A204.1 (cell line): ENCODE measurements around the gene EEA1.

Experiments
- FAIRE-seq: peaks from 2 replicates; lab custom pipeline; 2012; peaks lifted over from hg19 to GRCh38; lab: Jason Lieb, UNC

EEA1 gene

DNA sequence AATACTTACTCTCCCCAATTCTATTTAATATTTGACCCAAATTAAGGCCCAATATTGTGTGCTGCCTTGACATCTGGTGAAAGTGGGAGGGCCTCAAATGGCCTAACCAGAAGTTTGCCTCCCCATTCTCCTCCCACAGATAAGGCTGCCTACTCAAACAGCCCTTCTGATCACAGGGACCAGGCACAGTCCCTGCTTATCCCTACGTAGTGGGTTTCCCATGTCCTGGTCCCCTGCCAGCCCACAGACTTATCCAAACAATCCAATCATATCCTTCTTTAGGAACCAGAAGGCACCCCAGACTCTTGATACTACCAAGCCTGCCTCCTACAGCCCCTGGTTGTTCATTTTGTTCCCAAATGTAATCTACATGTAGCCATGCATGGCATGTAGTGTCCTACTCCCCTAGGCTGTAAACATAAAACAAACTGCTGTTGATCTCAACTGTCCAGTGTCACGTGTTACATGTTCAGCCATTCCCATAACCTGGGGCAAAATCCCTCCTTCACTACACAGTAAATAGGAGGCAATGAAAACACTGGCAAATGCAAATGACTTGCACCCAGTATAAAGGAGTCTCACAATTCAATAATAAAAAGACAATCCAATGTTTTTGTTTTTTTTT is 49.3 kb downstream of the EEA1 start:
- no peak for FAIRE-seq

DNA sequence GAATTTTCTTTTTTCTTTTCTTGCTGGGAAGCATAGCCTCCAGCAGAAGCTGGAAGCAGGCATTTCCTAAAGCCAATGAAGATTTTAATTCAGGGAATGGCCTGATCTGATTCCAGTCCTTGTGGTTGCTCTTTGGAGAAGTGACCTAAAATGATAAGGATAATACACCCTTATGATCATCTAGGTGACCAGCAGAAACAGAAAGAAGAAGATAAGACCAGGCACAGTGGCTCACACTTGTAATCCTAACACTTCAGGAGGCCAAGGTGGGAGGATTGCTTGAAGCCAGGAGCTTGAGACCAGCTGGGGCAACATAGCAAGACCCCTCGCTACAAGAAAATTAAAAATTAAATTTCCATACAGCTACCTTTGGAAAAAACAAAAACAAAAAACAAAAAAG is 51.2 kb downstream of the EEA1 start:
- no peak for FAIRE-seq

DNA sequence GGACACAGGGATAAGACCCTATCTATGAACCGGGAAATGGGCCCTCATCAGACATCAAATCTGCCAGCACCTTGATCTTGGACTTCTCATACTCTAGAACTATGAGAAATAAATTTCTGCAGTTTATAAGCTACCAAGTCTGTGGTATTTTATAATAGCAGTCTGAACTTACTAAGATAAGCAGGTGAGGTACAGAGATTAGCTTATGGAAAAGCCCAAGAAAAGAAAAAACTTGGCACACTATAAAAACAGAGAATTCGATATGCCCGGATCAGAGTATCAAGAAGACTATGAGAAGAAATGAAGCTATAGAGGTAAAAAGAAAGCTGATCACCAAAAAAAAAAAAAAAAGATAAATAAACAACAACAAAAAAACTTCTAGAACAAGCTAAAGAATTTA is 52.6 kb downstream of the EEA1 start:
- FAIRE-seq, result no peak

DNA sequence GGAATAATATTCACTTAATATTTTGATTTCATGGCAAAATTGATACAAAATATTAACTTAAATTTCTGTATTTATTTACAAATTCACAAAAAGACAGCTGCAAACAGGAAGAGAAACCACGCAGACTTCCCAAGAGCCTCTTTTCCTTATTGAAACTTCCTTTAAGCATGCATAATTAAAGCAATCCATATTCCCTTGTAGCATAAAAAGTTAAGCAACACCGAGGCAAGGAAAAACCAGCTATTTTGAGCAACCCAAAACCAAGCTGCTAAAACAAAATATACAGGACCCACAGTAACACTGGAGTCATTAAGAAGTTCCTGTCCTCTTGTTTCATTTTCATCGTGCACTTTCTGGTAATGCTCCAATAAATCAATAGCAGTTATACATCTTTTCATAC is 58.0 kb downstream of the EEA1 start:
- no peak for FAIRE-seq

DNA sequence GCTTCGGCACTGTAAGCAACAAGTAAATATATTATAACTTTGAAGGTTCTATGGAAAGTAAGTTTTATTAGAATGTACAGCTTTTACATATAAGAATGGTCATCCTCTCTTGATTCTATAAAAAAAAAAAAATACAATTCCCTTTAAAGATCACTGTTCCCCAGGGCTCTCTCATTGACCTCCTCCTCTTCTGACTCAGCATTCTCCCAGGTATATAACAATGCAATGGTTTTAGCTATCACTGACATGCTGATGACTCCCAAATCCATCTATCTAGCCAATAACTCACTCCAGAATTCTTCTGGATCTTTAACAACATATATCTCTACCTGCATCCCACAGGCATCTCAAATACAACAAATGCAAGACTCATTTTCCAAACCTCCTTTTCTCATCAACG is 62.7 kb downstream of the EEA1 start:
- no peak for FAIRE-seq

DNA sequence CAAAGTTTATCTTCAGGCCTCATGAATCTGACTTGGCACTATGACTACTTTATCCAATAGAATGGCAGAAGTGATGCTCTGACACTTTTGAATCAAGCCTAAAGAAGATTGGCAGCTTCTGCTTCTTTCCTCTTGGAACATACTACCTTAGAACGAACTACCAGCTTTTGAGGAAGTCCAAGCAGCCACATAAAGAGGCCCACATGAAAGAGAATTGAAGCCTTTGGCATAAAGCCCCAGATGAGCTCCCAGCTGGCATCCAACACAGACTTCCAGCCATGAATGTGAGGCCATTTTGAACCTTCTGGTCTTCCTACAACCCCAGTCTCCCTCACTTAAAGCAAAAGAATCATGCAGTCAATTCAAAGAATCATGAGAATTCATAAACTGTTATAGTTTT is 65.8 kb downstream of the EEA1 start:
- FAIRE-seq, result no peak

DNA sequence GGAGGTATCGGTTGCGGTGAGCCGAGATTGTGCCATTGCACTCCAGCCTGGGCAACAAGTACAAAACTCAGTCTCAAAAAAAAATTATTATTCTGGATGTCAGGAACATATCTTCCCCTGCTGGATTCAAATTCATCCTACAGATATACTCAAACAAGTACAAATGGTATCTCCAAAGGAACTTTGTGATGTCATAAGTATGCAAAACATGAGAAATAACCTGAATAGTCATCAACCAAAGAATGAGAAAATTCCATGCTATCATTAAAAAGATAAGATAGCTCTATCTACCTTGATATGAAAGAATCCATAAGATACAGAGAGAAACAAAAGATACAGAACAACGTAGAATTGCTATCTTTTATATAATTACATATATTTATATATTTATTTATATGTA is 67.7 kb downstream of the EEA1 start:
- peak; percentile 14 for FAIRE-seq

DNA sequence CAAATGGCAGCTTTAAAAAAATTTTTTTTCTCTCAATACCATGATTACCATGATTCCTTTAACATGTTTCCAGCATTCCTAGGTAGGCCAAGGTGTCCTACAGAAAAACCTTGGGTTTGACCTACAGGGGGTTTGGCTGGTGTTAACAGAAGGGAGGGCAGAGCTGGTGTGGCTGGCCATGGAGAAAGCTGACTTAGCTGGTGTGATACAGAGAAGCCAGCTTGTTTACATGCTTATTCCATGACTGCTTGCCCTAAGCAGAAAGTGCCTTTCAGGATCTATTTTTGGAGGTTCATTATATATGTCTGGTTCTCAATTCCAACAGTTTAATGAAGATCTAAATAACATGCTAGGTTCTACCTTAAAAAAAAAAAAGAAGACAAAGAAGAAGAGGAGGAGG is 68.6 kb downstream of the EEA1 start:
- no peak for FAIRE-seq

DNA sequence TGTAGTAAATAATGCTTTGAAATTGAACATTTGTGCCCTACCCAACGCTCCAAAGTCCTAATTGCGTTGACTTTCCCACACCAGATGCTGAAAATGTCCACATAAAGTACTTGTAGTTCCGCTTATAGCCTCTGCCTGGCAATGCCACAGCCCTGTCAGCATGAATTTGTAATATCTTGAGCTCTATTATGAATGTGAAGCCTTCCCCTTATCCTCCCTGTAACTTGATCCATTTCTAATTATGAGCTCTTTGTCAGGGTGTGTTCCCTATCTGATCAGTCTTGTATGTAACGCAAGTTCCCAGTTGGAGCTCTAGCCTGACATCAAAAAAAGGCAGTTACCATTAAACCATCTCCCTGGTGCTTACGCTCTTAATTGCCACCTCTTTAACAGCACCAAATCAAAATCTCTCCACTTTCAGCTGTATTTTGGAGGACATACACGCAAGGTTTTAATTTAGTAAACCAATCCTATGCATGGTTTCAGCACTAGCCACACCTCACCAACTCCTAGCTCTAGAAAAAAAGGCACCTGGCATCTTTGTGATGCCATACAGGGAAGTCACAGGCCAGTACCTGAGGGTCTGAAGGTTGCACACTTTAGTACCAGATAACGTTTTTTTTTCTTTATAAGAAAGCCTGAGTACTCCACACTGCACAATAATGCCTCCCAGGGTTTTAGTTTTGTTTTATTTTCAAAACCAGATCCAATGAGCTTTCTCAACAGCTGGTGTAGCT is 69.3 kb downstream of the EEA1 start:
- FAIRE-seq, result no peak

DNA sequence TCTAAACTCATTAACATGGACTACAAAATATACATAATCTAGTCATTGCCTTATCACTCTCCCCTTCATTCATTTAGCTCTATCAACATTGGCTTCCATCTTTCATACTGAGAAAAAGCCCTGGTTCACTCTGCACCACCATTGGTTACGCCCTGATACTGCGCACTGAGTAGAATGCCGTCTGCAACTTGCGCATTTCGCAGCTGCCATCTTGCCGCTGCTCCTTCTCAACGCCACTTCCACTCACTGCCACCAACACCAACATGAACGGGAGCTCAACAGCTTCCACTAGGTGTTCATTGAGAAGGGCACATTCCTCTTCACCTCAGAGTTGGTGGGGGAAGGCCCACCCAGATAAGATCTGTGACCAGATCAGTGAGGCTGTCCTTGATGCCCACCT is 71.3 kb downstream of the EEA1 start:
- FAIRE-seq, result no peak

DNA sequence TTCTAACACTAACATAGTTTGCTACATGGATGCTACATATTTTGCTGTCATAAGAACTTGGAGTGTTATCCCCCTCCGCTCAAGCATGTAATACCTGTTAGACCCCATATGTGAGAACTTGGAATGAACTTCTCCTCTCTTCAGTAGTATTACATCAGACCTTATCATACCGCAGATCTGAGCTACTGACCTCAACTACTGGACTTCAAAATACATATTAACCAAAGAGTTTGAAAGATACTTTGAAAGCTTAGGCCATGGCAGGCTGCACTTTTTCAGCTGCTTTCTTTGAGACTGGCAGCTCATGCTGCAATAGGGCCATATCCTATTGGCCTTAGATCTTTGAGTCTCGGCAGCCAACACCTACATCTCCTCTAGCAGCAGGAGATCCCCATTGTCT is 74.8 kb downstream of the EEA1 start:
- no peak for FAIRE-seq

DNA sequence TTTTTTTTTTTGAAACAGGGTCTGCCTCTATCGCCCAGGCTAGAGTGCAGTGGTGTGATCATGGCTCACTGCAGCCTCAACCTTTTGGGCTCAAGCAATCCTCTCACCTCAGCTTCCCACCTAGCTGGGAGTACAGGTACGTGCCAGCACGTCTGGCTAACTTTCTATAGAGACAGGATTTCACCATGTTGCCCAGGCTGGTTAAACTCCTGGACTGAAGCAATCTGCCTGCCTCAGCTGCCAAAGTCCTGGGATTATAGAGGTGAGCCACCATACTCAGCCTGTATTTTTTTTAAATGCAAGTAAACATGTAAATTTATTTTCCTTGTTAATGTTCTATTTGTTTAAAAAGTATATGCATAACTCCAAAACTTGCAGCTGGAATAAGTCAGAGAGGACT is 80.4 kb downstream of the EEA1 start:
- no peak for FAIRE-seq

DNA sequence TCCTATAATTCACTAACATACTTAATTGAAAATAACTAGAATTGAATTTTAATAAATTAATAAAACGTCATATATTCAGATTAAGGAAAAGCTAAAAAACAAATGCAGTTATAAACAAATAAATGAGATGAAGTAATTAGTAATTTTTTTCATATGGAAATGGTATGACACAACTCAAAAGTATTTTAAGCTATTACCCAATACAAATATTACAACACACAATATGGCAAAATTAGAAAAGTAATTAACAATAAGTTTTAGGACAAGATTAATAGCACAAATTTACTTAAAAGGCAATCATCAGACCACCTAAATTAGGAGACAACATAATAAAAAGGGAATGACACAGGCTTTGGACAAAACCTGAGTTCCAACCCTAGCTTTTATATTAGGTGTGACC is 81.7 kb downstream of the EEA1 start:
- FAIRE-seq, result peak; percentile 65

DNA sequence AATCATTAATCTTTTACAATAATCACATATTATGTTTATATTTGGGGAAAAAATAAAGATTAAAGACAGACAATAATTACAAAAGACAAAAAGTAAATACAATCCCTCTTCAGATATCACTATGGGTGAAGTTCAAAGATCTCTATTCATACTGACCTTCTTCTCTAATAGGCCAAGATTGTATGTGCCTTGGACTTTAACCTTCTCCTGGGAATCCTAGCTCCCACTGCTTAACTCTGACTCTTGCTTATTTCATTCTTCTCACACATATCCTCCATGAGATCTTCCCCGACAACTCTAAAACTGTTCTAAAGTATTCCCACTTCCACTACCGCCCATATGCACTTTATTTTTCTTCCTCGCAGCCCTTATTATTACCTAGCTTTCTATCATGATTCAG is 83.8 kb downstream of the EEA1 start:
- FAIRE-seq, result no peak

DNA sequence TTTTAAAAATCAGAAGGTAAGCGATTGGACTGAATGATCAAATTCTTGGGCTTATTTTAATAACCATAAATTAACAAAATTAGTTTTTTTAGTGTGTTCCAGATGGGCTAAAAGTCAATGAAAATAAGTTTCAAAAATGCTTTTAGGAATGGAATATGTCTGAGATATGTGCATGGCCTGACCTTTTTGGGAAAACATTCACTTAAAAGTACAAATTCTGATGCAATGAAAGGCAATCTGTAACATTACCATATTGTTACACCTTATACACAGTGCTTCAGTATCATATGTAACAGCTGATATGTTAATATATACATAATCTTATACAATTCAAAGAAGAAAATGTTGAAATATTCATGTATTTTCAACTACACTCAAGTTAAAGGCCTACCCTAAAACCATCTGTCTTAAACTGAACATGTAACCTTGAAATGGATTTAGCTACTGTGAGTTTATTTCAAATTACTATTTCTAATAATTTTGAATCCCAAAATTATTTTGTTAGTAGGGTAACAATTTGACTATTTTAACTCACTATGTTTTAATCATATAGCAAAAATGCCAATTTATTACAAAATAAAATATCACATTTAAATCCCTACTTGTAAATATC is 84.8 kb downstream of the EEA1 start:
- FAIRE-seq, result no peak

DNA sequence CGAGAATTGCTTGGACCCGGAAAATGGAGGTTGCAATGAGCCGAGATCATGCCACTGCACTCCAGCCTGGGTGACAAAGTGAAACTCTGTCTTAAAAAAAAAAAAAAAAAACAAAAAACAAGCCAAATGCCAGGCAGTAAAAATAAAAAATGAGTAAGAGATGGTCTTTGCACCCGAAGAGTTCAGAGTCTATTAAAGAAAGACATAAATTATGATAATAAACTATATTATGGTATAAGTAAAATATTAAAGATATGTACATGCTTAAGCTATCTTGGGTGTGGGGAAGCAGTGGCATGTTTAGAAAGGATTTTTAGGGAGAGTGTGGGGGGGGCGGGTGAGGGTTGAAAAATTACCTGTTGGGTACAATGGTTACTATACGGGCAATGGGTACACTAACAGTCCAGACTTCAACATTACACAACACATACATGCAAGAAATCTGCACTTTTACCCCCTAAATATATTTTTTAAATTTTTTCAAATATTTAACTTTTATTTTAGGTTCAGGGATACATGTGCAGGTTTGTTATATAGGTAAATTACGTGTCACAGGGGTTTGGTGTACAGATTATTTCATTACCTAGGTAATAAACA is 99.3 kb downstream of the EEA1 start:
- no peak for FAIRE-seq

DNA sequence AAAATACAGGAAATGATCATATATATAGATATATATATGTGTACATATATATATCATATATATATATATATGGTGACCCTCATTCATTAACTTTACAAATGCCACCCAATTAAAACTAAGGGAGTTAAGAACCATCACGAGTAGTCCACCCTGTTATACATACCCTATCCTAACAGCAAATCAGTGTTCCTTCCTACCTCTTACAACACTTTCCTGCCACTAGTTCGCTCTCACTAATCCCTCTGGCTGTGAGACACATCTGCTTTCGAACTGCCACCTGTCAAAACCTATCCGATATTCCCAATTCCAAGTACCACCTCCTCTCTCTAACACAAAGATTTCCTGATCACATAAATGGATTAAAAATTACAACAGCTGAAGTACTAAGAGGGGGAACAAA is 100.5 kb downstream of the EEA1 start:
- FAIRE-seq, result no peak

DNA sequence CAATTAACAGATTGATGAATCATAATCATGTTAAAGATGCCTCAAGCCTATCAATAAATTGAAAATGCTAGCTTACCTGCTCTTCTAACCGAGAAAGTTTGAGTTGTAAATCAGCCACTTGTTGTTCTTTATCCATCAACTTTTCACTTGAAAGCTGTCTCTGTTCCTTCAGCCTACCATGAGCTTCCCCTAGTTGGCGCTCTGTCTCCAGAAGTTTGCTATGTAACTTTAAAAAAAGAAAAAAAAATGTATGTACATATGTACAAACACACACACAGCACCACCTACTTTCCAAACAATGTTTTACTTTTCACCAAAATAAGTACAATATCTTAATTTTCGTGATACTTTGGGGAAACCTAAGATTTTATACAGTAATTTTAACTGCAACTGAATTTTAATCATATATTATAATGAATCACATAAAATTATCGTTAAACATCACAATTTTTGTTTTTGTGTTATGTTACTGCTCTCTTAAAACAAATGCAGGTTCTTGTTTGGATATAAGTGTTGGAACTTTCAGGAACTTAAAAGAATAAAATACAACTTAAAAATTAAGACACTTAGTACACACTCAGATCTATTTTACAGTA is 101.2 kb downstream of the EEA1 start:
- peak; percentile 82 for FAIRE-seq

DNA sequence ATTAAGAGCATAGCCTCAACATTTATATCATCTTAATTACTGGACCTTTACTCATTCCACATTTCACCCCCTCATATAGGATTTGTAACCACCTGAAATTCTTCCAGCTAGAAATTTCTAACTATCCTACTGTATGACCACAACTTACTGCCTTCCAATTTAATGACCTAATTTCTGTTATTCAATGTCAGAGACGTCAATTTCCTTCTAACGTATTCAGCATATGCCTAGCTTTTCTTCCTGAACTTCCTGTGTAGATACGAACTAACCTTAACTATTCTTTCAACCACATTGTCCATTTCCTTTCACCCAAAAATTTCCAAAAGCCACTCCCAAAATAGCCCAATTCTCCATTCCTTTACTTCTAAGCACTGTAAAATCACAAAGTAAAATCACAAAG is 108.0 kb downstream of the EEA1 start:
- no peak for FAIRE-seq

DNA sequence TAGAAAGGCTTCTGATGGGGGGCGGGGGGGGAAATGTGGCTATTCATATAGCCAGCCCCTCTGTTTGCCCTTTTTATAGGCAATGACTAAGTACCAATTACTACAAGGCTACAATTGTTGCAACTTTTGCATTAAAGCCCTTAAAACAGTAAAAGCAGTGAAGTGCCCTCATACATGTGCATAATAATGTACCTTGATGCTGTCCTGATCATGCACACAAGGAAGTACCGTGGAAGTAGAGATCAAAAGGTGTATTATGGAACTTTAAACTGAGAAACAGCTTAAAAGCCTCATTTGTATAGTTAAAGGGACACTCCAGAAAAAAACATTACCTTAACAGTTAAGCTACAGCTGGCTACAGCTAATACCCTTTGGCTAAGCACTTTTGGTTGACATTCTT is 114.5 kb downstream of the EEA1 start:
- no peak for FAIRE-seq

DNA sequence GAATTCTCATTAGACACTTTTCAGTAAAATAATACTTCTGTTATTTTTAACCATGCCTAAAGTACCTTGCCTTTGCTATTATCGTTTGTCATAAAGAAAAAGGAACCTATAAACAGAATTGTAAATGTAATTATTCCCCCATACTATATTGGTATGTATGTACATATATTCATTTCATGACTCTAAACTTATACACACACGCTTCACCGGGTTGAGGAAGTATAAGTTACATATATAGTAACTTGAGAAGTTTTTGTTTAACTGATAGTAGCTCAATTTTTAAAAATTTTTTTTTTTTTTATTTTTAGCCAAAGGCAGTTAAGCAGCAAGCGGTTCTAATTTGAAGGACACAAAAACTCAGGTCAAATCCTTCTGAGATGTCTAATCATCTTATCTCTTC is 118.7 kb downstream of the EEA1 start:
- no peak for FAIRE-seq

DNA sequence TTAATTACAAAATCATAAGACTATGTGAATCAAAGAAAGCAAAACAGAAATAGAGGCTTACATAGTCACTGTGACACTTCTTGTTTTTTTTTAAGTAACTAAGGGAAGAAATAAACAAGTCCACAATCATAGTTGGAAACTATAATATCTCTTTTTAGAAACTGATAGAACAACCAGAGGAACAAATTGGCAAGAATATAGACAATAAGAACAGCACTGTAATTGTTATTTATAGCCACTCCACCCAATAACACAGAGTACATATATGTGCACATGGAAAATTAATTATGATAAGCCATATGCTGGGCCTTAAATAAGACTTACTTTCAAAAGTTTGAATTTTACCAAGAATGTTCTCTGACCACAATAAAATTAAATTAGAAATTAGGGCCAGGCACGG is 125.2 kb downstream of the EEA1 start:
- no peak for FAIRE-seq

DNA sequence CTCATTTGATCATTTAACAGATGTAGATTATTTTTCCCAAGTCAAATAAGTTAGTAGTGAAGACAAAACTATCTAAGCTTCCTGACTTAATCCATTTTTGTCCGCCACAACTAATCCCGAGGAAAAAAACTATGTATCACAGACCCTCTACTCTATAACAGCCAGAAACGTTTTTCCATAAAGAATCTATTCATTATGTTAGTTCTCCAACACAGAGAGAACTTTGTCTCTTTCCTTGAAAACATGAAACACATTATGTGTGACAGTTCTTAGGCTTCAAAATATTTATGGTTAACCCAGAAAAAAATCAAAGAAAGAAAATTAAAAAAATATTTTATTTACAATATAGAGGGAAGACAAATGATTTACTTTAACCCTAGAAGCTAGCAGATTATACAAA is 126.2 kb downstream of the EEA1 start:
- no peak for FAIRE-seq
